ENCODE measurements around the gene PCSK5.
"Not testable (repeated sequence)": the region's sequence is repeated elsewhere in the genome, so short reads cannot be mapped to it uniquely, and the experiment has no call there.

The PCSK5 gene

DNA sequence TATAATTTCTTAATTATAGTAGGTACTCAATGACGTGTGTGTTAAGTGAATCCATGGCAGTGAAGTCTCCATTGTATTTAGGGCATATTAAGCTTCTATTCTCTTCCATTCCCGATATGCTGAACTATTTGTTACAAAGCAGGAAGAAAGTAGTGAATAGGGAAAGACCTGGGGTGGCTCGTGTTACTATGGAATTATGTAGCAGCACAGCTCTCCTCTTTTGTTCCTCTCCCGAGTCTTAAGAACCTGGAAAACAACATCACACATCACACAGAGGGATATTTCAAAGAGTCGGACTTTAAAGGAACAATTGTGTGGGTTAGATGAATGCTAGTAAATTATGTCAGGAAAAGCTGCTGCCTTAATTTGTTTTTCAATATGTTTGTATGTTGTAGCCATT lies 131.8 kb downstream of the PCSK5 start:
- no peak for DNase-seq

DNA sequence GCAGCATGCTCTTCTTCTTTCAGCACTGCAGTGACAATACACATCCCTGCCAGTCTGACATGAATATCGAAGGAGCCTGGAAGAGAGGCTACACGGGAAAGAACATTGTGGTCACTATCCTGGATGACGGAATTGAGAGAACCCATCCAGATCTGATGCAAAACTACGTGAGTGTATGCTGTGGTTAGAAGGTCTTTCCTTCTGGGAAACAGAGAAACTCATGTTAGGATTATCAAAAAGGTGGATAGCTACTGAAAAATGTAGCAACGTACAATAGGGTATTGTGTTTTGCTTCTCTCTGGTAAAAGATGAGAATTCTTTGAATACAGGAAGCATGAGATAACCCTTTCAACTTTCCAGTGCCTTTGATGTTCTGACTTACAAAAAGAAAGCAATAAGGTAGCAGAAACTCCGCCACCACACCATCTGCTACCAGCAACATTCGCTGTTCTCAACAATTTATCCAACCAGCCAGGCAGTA lies 133.3 kb downstream of the PCSK5 start:
- peak; percentile 50 to 71 for DNase-seq

DNA sequence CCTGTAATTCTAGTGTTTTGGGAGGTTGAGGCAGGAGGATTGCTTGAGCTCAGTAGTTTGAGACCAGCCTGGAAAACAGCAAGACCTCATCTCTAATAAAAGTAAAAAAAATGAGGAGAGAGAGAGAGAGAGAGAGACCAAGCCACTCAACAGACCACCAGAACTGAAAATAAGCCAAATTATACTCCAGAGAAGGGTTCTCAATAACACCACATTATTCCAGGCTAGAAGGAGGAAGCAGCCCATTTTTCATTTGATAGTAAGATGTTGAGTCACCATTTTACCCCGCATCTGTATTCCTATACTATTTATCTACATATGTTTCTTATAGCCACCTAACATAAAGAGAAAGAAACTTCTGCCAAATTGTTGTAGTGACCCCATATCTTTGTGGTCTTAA lies 134.8 kb downstream of the PCSK5 start:
- DNase-seq = no peak

DNA sequence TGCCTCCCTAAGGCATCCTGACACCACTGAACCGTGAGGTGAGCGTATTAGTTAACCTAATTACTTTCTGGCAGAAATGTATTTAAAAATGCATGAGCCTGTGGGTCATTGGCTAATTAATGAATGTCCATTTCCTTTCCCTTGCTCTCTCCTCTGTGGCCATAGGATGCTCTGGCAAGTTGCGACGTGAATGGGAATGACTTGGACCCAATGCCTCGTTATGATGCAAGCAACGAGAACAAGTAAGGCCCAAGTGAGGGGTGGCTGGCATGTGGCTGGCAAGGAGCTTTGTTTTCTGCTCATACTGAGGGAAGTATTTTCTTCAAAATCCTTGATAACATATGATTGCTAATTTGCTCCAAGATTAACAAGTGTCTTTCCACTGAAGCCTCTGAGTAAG lies 136.3 kb downstream of the PCSK5 start:
- no peak for DNase-seq

DNA sequence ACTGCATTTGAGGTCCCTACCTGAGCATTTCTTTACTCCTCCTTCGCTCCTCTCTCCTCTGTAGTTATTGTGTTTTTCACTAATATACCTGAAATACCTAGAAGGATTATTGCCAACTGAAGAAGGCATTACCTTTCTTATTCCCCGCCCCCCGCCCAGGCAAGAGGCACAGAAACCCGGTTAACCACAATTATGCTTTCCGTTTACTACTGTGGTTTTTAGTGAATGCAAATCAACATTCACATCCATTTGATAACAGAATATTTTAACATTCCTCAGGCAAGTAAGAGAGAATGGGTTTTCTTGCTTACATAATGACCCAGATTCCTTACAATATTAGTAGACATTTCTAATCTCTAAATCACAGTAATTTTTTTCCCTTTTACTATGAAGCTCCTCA lies 136.9 kb downstream of the PCSK5 start:
- peak in 1 of 2 donors; percentile 50 for DNase-seq

DNA sequence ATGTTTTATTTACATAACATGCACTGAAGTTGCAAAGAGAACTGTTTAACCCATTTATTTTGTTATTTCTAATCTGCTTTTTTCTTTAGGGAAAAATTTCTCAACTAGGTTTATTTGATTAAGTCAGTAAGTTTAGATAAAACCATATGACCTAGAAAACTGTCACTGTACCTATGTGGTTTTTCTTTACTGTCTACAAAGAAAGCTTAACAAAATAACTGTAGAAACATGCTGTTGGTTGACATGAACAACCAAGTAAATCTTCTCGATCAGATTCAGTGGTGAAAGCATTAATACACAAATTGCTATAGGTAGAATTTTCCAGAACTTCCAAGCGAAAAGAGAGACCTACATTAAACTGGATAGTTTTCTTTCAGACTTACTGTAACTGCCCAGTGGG lies 137.4 kb downstream of the PCSK5 start:
- no peak for DNase-seq

DNA sequence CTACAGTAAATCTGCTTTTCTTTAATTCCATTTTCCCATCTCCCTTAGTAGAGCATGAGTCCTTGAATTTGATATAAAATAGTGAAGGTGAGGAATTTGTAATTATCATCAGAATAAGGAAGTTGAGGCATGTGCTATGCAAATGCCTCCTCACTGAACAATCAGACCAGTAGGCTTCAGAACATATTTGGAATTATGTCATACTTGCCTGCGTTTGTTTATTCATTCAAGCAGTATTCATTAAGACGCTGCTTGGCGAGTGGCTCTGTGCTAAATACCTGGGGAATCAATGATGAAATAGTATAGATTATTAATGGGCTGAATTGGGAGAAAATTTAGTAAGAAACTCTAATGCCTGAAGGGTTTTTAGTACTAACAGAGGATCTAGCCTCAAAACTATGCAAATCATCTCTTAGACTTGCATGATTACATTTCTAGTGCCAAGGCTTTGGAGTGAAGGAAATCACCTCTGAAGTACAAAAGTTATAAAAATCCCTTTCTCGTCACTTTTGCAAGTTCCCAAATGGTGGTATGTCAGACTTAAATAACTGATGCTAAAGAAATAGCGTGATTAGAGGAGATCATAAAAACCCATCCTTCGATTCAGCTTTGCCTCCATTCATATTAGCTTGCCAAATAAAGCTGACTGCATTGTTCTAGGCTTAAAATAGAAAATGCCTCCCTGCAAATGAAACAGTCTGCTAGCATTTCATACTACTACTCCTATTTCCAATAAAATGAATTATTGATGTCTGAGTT lies 141.7 kb downstream of the PCSK5 start:
- no peak for DNase-seq

DNA sequence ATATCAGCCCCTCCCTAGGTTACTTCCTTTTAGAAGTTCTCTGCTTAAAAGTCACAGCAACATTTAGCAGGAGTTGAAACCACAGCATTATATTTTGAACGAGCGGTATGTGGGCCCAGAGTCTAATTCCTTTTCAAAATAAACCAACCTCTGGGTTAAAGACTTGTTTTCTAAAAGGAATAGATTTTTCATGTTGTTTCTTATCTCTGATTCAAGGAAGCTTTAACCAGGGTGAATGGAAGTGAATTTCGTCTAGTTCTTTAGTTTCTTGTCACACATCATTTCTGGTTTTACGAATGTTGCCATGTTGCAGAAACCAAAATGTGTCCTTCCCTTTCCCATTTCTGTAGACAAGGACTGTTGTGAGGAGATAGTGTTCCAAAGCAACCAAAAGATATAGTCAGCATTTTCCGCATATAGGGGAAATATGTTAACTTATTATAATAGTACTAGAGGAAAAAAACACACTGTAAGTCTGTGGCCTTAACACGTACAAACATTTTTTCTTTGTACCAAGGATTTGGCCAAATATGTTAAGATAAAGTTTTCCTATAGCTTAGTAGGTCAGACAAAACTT lies 142.4 kb downstream of the PCSK5 start:
- DNase-seq = no peak

DNA sequence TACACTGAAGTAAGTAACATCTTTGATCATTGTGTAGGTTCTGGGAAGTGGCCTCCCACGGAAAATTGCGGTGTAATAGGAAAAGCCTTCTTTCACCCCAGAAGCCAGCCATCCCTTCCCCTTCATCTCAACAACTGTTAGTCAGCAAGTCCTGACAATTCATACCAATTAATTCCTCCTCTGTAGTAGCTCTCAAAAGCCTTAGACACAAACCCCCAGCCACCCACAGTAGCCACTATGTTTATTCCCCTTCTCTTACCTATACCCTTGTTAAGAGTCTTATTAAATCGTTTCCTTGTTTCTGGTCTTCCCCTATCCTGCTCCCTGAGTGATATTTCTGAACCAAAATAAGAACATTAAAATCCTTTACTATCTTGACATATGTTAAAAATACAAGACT lies 143.6 kb downstream of the PCSK5 start:
- DNase-seq = no peak

DNA sequence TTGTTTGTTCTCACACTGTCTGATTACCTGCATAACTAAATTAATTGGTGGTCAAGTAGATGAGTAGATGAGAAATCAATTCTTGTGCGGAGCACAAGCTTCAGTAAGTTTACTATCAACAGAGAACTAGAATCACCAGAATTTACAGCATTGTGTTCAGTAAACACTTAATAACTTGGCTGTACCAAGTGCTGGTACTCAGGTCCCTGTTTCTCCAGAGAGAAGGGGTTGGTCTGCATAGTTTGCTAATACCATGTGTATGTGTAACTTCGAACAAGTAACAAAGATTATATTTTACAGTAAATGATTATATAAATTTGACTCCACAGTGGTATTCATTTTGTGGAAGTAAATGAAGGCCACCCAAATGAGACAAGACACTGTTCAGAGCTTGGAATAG lies 146.3 kb downstream of the PCSK5 start:
- no peak for DNase-seq

DNA sequence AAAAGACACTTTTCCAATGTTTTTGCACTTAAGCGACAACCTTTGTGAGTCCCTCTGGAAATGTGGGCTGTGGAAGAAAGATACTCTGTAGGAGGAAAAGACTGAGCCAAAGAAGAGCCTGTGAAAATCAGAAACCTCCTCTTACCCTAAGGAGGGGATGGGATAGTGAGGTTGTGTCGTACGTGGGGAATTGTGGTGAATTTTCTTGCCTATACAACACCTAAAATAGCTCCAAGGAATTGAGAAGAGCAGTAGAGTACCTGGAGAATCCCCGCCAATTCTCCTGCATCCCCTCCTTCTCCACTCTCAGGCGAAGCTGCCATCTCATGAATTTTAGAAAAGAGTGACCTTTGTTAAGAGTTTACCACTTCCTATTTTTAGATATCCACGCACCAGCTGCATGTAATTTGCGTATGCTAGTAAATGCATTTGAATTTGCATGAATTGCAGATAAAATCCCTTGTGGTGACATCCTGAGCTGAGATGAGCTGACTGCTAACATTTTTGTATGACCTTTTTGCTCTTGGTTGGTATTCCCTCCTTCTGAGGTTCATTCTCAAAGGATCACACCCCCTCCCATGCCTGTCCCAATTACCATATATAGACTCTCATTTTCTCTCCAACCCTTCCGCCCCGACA lies 147.2 kb downstream of the PCSK5 start:
- DNase-seq = no peak

DNA sequence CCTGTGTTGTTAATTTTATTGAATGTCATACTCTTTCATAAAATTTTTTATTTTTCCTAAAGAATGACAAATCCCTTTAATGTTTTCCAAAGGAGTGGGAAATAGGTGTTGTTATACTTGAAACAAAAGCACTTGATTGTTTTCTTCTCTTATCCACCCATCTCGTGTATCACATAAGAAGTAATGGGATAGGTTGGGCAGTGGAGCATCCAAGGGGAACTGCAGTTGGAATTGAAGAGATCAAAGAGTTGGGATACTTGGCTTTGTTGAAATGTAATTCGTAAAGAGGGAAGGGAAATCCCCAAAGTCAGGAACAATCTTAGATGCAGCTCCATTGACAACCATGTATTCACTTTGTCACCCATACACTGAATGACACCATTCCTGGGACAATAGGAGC lies 148.0 kb downstream of the PCSK5 start:
- no peak for DNase-seq

DNA sequence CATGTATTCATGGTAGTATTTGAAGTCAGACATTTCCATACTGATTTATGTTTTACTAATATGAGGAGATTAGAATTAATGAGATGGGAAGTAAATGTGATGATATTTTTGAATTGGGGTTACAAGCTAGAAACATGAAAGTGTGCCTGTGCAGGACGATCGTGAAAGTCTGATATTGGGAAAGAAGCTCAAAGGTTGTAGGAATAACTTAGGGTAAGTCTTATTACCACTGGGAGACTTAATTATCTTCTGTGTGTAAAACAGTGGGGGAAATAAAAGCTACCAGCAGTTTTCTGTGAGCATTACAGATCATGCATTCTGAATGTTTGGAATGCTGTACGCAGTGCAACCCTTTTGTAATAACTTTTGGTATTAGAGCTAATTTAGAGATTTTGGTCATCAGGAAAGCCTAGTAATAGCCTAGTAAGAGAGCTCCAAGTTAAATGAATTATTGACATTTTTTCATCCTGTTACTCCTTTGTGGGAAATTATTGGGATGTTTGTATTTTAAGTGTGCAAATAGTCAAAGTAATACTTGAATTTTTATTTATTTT lies 153.9 kb downstream of the PCSK5 start:
- no peak for DNase-seq

DNA sequence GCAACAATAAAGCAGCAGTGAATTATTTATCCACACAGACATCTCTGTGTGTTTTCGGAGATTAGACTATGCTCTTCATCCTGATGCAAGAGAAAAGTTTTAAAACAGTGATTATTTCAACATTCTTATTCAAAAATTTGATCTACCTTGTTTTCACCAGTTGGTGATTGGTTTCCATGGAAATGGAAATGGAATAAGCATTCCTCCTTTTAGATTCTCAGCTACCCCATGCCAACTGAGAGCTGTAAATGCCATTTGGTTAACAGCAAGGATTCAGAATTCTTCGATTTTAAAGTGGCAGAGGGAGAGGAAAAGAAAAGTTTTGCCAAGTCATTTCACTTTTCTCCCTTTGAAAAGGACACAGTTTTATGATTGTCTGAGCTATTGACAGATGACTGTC lies 154.7 kb downstream of the PCSK5 start:
- no peak for DNase-seq

DNA sequence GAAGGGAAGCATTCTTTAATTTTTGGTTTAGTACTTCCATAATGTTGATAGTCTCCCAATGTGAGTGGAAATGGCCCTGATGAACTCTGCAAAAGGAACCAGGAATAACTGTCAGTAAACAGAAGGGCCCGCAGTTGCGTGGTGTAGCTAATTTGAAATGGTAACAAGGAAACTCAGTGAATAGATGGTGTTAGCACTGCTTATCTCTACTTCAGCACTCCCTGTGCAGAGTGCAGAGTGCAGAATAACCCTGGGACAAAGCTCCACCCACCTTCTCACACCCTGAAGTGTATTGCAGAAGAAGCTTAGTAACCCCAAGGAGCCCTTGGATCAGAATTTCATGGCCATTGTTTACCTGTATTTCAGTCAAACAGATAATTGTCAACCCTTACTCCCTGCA lies 158.9 kb downstream of the PCSK5 start:
- no peak for DNase-seq

DNA sequence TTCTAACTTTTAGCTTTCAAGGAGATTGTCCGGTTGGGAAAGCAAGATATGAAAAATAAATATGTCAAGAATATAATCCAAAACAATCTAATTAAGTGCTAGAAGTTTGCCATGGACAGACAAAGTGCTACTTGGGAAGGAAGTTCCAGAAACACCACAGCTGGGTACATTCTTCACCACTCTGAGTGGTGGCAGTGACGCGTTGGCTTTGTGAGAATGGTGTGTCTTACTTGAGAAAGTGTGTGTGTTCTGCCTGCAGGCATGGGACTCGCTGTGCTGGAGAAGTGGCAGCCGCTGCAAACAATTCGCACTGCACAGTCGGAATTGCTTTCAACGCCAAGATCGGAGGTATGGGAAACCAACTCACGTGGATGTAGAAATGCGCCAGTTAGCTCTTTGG lies 177.2 kb downstream of the PCSK5 start:
- no peak for DNase-seq

DNA sequence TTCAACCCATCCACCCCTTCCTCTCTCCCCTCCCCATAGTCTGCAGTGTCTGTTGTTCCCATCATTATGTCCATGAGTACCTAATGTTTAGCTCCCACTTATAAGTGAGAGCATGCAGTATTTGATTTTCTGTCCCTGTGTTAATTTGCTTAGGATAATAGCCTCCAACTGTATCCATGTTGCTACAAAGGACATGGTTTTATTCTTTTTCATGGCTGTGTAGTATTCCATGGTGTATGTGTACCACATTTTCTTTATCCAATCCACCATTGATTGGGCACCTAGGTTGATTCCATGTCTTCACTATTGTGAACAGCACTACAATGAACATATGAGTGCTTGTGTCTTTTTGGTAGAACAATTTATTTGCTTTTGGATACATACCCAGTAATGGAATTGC lies 187.1 kb downstream of the PCSK5 start:
- DNase-seq = no peak

DNA sequence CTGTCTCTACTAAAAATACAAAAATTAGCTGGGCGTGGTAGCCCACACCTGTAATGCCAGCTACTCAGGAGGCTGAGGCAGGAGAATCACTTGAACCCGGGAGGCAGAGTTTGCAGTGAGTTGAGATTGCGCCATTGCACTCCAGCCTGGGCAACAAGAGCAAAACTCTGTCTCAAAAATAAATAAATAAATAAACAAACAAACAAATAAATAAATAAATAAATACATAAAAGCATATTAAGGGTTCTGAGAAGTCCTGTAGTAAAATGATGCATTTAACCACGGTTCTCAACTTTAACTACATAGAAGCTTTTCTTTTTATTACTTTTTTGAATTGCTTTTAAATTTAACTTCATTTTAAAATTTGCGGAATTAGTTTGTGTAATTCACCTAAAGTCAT lies 190.8 kb downstream of the PCSK5 start:
- not testable (repeated sequence) for DNase-seq

DNA sequence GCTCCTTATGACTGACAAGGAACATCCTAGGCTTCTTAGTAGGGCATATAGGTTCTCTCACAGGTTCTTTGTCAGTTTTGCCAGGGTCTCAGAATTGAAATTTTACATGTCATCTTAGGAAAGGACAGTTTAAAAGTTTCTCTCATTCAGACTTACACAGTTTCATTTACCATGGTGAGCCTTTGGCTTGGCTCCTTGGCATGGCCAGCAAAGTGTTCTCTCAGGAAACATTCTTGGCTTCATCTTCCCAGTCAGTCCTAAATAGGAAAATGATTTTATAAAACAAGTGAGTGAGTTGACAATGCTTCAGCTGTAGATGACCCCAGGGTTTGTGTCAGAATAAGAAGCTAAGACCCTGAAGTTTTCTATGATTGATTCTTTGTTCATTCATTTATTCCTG lies 191.6 kb downstream of the PCSK5 start:
- no peak for DNase-seq

DNA sequence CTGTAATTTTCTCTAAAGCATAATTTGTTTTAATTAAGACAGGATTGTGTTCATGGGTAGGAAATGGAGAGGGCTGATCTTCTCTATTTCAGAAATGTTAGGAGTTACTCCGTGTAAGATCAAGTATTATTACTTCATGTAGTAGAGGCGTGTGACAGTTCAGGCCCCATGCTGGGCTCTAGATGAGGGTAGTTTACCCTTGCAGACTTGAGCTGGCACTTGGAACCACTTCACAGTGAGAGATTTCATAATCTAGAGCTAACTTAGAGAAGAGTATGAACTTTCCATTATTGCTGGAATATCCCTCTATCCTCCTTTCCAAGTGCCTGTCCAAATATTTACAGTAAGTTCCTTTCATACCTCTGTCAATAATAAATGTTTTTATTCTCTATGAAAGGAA lies 195.1 kb downstream of the PCSK5 start:
- no peak for DNase-seq

DNA sequence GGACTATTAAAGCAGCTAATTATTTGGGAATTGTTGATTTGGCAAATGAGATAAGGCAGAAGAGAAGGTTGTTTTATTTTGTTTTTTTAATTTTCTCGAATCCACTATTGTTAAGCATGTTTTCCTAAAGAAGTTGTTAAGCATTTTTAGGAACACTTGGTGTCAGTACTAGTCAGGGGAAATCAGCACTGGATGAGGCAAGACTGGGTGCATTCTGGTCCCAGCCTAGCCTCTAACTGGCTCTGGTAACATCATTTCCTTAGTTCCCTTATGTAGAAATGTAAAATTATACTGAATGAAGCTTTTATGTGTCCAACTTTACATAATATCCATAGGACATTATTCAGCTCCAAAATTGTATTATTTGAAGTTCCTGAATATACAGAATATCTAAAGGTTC lies 196.1 kb downstream of the PCSK5 start:
- DNase-seq = no peak

DNA sequence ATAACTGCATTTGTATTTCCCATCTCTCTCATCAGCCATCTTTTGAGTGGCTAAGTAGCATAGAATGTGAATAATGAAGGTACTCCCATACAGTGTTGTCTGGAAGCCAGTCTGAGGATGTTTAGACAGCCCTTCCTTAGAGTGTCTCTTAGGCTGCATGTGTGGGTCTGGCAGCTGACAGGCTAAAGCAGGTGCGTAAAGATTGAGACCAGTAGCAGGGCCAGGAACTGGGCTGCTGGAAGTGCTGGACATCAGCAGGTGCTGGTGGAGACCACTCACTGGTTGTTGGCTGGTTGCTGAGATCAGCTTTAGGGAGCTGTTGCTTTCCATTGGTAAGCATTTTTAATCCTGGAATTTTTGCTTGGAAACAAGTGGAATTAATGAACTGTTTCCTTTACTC lies 197.5 kb downstream of the PCSK5 start:
- no peak for DNase-seq

DNA sequence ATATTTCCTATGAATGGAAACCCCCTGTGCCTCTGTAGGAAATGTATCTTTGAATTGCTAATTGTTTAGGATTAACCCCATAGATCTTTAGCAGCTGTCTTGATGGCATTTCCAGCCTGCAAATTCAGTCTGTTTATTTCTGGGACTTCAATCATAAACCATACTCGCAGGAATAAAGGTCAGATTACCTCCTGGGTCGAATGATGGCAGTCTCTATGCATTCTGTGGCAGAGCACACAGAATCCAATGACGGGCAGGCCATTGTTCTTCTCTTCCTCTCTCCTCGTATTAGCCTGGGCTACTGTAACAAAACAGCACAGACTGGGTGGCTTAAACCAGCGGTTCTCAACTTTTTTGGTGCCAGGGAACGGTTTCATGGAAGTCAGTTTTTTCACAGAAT lies 199.9 kb downstream of the PCSK5 start:
- no peak for DNase-seq

DNA sequence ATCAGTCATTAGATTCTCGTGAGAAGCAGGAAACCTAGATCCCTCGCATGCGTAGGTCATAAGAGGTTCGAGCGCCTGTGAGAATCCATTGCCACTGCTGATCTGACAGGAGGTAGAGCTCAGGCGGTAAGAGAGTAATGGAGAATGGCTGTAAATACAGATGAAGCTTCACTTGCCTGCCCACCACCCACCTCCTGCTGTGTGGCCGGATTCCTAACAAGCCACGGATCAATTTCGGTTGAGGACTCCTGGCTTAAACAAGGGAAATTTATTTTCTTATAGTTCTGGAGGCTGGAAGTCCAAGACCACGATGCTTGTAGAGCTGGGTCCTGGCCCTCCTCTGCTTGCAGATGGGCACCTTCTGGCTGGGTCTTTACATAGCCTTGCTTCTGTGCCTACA lies 200.4 kb downstream of the PCSK5 start:
- DNase-seq = no peak
